HFF-Myc (cell line): ENCODE results near the gene GIT1.

ENCODE experiments used
- DNase-seq: peaks from one replicate; pipeline ENCODE4 v3.0.0-alpha.2; 2011; ENCODE audit warnings: low read depth; ENCODE audit errors: extremely low read depth
- H3K4me3 ChIP-seq: replicated peaks from 2 replicates; pipeline ENCODE4 v1.5.1; 2011; ENCODE audit warnings: low read depth, mild to moderate bottlenecking, control low read depth, low read length
- CTCF ChIP-seq: IDR thresholded peaks from 2 replicates; pipeline ENCODE4 v1.5.1; 2012; ENCODE audit warnings: mild to moderate bottlenecking, low read depth, low read length, control low read depth; ENCODE audit errors: missing control alignments

Gene GIT1

GRCh38 chr17:29557739-29558116 lies 31.7 kb downstream of the GIT1 start:
- TF ChIP-seq CTCF: no peak

GRCh38 chr17:29557085-29557738 lies 32.2 kb downstream of the GIT1 start:
- no peak for DNase-seq
- H3K4me3 ChIP-seq: no peak overlapping the region
- no peak for TF ChIP-seq CTCF

More at GRCh38 chr17:29557739-29558116, 31.7 kb downstream of the GIT1 start:
- no peak for DNase-seq
- H3K4me3 ChIP-seq: no peak overlapping the region

GRCh38 chr17:29555840-29556239 lies 33.6 kb downstream of the GIT1 start:
- no peak for DNase-seq
- no peak overlapping the region for H3K4me3 ChIP-seq
- TF ChIP-seq CTCF: no peak

GRCh38 chr17:29549177-29549923 lies 40.1 kb downstream of the GIT1 start:
- no peak for DNase-seq
- no peak for TF ChIP-seq CTCF
- no peak overlapping the region for H3K4me3 ChIP-seq

GRCh38 chr17:29546830-29547229 lies 42.6 kb downstream of the GIT1 start:
- TF ChIP-seq CTCF: no peak
- DNase-seq: no peak
- H3K4me3 ChIP-seq: no peak overlapping the region

GRCh38 chr17:29546085-29546484 lies 43.4 kb downstream of the GIT1 start:
- DNase-seq: no peak
- no peak overlapping the region for H3K4me3 ChIP-seq
- no peak for TF ChIP-seq CTCF
